Neural cell (in vitro differentiated cells): Measurements from ENCODE around the gene DUSP5. TPM values are rescaled to one million over a fixed set of nuclear protein-coding genes. Genes with fewer than 3 reads are reported as not detected.

Experiments
- H2AFZ ChIP-seq: fragments of 200-600, 300-800 bp; sonication (generic), shearing (Covaris generic); 2 replicates; pipeline ENCODE4 v1.6.0; 2014; ENCODE audit warnings: low read depth, mild to moderate bottlenecking, antibody characterized with exemption, low read length, moderate library complexity
- H3F3A ChIP-seq: fragments of 200-600 bp; shearing (Covaris generic); 2 replicates; pipeline ENCODE4 v1.6.1; 2016; ENCODE audit warnings: mild to moderate bottlenecking, moderate library complexity, mixed read lengths, antibody characterized with exemption, low read length; ENCODE audit not compliant: insufficient read depth, poor library complexity, severe bottlenecking
- H3K27ac ChIP-seq: fragments of 200-600, 300-800 bp; sonication (generic), shearing (Covaris generic); 2 replicates; pipeline ENCODE4 v1.5.1; 2014; ENCODE audit warnings: mild to moderate bottlenecking, low read length, moderate library complexity
- H3K27me3 ChIP-seq: fragments of 300-800, 200-600 bp; sonication (generic), shearing (Covaris generic); 2 replicates; pipeline ENCODE4 v1.6.0; 2014; ENCODE audit warnings: mild to moderate bottlenecking, low read depth, low read length, moderate library complexity; ENCODE audit not compliant: insufficient read depth
- H3K36me3 ChIP-seq: fragments of 300-800, 200-600 bp; sonication (generic), shearing (Covaris generic); 2 replicates; pipeline ENCODE4 v1.5.1; 2014; ENCODE audit warnings: mild to moderate bottlenecking, antibody characterized with exemption, low read length, moderate library complexity; ENCODE audit not compliant: insufficient read depth
- H3K4me2 ChIP-seq: fragments of 300-800, 200-600 bp; sonication (generic), shearing (Covaris generic); 2 replicates; pipeline ENCODE4 v1.6.0; 2014; ENCODE audit warnings: mild to moderate bottlenecking, low read length
- H3K4me3 ChIP-seq: fragments of 300-800, 200-600 bp; sonication (generic), shearing (Covaris generic); 2 replicates; pipeline ENCODE4 v1.5.1; 2014; ENCODE audit warnings: mild to moderate bottlenecking, low read length, moderate library complexity
- H3K79me2 ChIP-seq: fragments of 200-600 bp; shearing (Covaris generic); replicated peaks from 2 replicates; pipeline ENCODE4 v1.6.0; 2014; ENCODE audit warnings: mild to moderate bottlenecking, low read length, moderate library complexity; ENCODE audit not compliant: insufficient read depth
- H3K9ac ChIP-seq: fragments of 300-800, 200-600 bp; sonication (generic), shearing (Covaris generic); 2 replicates; pipeline ENCODE4 v1.6.1; 2016; ENCODE audit warnings: mild to moderate bottlenecking, low read length, mixed read lengths
- H3K9me2 ChIP-seq: fragments of 200-600 bp; shearing (Covaris generic); 2 replicates; pipeline ENCODE4 v1.6.1; 2016; ENCODE audit warnings: mild to moderate bottlenecking, low read length, mixed read lengths; ENCODE audit not compliant: insufficient read depth
- H3K9me3 ChIP-seq: fragments of 200-600, 300-800 bp; sonication (generic), shearing (Covaris generic); 2 replicates; pipeline ENCODE4 v1.6.1; 2016; ENCODE audit warnings: mild to moderate bottlenecking, mixed run types, low read length, moderate library complexity, mixed read lengths
- H4K20me1 ChIP-seq: fragments of 200-600 bp; shearing (Covaris generic); 2 replicates; pipeline ENCODE4 v1.6.1; 2016; ENCODE audit warnings: mild to moderate bottlenecking, mixed run types; ENCODE audit not compliant: insufficient read depth
- EP300 ChIP-seq: fragments of 450-650 bp; conservative IDR thresholded peaks from 2 replicates; pipeline ENCODE4 v1.6.1; 2014; ENCODE audit warnings: antibody characterized with exemption, mild to moderate bottlenecking, moderate library complexity; ENCODE audit not compliant: poor library complexity, severe bottlenecking
- EZH2 ChIP-seq: fragments of 200-600, 300-800 bp; shearing (Covaris generic), sonication (generic); IDR thresholded peaks from 2 replicates; pipeline ENCODE4 v1.6.1; 2014; ENCODE audit warnings: antibody characterized with exemption, low read length, borderline replicate concordance, mild to moderate bottlenecking; ENCODE audit not compliant: insufficient read depth, poor library complexity, severe bottlenecking
- MXI1 ChIP-seq: fragments of 450-650 bp; conservative IDR thresholded peaks from 2 replicates; pipeline ENCODE4 v1.6.1; 2014; ENCODE audit warnings: antibody characterized with exemption, mild to moderate bottlenecking; ENCODE audit not compliant: poor library complexity, severe bottlenecking
- POLR2AphosphoS5 ChIP-seq: IDR thresholded peaks from 2 replicates; pipeline ENCODE4 v1.6.1; 2012
- RAD21 ChIP-seq: fragments of 450-650 bp; conservative IDR thresholded peaks from 2 replicates; pipeline ENCODE4 v1.6.1; 2014; ENCODE audit warnings: antibody characterized with exemption, mild to moderate bottlenecking, moderate library complexity
- SMC3 ChIP-seq: fragments of 450-650 bp; conservative IDR thresholded peaks from 2 replicates; pipeline ENCODE4 v1.6.1; 2014; ENCODE audit warnings: antibody characterized with exemption, mild to moderate bottlenecking, moderate library complexity; ENCODE audit not compliant: poor library complexity
- TAF1 ChIP-seq: IDR thresholded peaks from 2 replicates; pipeline ENCODE4 v1.6.1; 2012; ENCODE audit warnings: low read depth
- polyA plus RNA-seq: library from polyadenylated mRNA; depleted of rRNA; stranded (reverse); fragments of >200 nt; gene quantifications from 2 replicates; pipeline ENCODE4 v1.2.3, GENCODE V29; 2014
- TF ChIP-seq, protein P1 (sequence below): fragments of 450-650 bp; IDR thresholded peaks from 2 replicates; pipeline ENCODE4 v1.5.1; 2014; ENCODE audit warnings: antibody characterized with exemption, mild to moderate bottlenecking, moderate library complexity; ENCODE audit not compliant: poor library complexity, severe bottlenecking
- TF ChIP-seq, protein P2 (sequence below): IDR thresholded peaks from 2 replicates; pipeline ENCODE4 v1.6.1; 2012; ENCODE audit warnings: borderline replicate concordance

The DUSP5 gene
- polyA plus RNA-seq, 1 donor from 2014 or later: 2.2 TPM

DNA sequence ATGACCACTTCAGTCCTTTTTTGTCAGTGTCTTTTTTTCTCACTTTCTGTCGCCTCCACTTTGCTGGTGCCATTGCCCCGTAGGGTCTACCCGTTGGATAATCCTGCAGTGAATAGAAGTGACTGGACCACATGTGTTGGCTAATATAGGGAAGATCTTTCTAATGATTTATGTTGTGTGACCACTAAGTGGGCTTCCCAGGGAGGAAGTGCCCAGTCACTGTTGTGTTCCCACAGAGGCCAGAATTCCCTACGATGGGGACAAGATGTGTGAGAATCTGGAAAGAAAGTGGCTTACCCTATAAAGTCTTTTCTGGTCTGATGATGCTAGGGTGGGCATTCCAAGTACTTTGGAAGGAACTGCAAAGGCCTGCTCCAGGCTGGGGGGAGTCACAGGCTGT is 41.4 kb downstream of the DUSP5 start:
- Histone ChIP-seq H3K27ac (no peak overlapping the region), H3K4me2 (no peak overlapping the region), H3K9me2 (no peaks in the 10 kb centered on the region), H3K9me3 (no peaks in the 10 kb centered on the region), H3K9ac (no peak overlapping the region), H3K4me3 (no peak overlapping the region), H3K36me3 (no peaks in the 10 kb centered on the region), H2AFZ (no peak overlapping the region), H4K20me1 (no peaks in the 10 kb centered on the region), H3K79me2 (no peaks in the 10 kb centered on the region), H3F3A (no peaks in the 10 kb centered on the region), H3K27me3 (no peaks in the 10 kb centered on the region)
- no peak for TF ChIP-seq MXI1
- TF ChIP-seq TAF1: no peak
- no peak for TF ChIP-seq SMC3
- TF ChIP-seq, protein P1, sequence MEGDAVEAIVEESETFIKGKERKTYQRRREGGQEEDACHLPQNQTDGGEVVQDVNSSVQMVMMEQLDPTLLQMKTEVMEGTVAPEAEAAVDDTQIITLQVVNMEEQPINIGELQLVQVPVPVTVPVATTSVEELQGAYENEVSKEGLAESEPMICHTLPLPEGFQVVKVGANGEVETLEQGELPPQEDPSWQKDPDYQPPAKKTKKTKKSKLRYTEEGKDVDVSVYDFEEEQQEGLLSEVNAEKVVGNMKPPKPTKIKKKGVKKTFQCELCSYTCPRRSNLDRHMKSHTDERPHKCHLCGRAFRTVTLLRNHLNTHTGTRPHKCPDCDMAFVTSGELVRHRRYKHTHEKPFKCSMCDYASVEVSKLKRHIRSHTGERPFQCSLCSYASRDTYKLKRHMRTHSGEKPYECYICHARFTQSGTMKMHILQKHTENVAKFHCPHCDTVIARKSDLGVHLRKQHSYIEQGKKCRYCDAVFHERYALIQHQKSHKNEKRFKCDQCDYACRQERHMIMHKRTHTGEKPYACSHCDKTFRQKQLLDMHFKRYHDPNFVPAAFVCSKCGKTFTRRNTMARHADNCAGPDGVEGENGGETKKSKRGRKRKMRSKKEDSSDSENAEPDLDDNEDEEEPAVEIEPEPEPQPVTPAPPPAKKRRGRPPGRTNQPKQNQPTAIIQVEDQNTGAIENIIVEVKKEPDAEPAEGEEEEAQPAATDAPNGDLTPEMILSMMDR: no peak
- TF ChIP-seq RAD21: no peak
- no peak for TF ChIP-seq EZH2
- no peak for TF ChIP-seq EP300
- TF ChIP-seq, protein P2, sequence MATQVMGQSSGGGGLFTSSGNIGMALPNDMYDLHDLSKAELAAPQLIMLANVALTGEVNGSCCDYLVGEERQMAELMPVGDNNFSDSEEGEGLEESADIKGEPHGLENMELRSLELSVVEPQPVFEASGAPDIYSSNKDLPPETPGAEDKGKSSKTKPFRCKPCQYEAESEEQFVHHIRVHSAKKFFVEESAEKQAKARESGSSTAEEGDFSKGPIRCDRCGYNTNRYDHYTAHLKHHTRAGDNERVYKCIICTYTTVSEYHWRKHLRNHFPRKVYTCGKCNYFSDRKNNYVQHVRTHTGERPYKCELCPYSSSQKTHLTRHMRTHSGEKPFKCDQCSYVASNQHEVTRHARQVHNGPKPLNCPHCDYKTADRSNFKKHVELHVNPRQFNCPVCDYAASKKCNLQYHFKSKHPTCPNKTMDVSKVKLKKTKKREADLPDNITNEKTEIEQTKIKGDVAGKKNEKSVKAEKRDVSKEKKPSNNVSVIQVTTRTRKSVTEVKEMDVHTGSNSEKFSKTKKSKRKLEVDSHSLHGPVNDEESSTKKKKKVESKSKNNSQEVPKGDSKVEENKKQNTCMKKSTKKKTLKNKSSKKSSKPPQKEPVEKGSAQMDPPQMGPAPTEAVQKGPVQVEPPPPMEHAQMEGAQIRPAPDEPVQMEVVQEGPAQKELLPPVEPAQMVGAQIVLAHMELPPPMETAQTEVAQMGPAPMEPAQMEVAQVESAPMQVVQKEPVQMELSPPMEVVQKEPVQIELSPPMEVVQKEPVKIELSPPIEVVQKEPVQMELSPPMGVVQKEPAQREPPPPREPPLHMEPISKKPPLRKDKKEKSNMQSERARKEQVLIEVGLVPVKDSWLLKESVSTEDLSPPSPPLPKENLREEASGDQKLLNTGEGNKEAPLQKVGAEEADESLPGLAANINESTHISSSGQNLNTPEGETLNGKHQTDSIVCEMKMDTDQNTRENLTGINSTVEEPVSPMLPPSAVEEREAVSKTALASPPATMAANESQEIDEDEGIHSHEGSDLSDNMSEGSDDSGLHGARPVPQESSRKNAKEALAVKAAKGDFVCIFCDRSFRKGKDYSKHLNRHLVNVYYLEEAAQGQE: no peak
- no peak for TF ChIP-seq POLR2AphosphoS5

DNA sequence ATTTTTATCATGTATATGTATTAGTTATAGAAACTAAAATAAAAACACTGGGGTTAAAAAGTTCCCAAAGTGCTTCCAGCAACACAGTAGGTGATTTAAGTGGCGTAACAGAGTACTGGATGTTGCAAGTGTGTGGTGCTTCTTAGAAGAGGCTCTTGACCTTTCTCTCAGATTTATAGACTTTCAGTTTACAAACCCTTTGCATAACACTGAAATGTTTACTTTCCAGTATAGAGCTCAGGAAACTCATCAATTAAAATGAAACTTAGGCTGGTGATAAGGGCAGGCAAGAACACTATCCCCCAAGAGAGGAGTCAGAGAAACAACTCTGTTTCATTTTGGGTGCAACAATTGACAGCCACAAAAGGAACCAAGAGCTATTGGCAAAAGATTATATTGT is 42.3 kb downstream of the DUSP5 start:
- Histone ChIP-seq H2AFZ (no peak overlapping the region), H3K27me3 (no peaks in the 10 kb centered on the region), H3K9me2 (no peaks in the 10 kb centered on the region), H3F3A (no peaks in the 10 kb centered on the region), H4K20me1 (no peaks in the 10 kb centered on the region), H3K27ac (no peak overlapping the region), H3K36me3 (no peaks in the 10 kb centered on the region), H3K4me2 (no peak overlapping the region), H3K79me2 (no peaks in the 10 kb centered on the region), H3K4me3 (no peak overlapping the region), H3K9ac (no peak overlapping the region), H3K9me3 (no peaks in the 10 kb centered on the region)
- TF ChIP-seq, protein P1: no peak
- TF ChIP-seq POLR2AphosphoS5 (no peak), EZH2 (no peak), TAF1 (no peak)
